KMS-11 (cell line): ENCODE data around the gene SGMS2.

Source experiments
- H2AFZ ChIP-seq: fragments of 200-600 bp; sonication (generic); 2 replicates; pipeline ENCODE4 v1.6.1; 2016; ENCODE audit warnings: antibody characterized with exemption, mixed run types, low read depth
- H3K27ac ChIP-seq: fragments of 200-600 bp; sonication (generic); 2 replicates; pipeline ENCODE4 v1.6.1; 2016; ENCODE audit warnings: mild to moderate bottlenecking, mixed run types
- H3K27me3 ChIP-seq: fragments of 200-600 bp; sonication (generic); 2 replicates; pipeline ENCODE4 v1.6.1; 2017; ENCODE audit warnings: mild to moderate bottlenecking, low read depth, mixed run types, moderate library complexity; ENCODE audit not compliant: insufficient read depth
- H3K36me3 ChIP-seq: fragments of 200-600 bp; sonication (generic); 2 replicates; pipeline ENCODE4 v1.6.1; 2017; ENCODE audit warnings: mild to moderate bottlenecking, mixed run types; ENCODE audit not compliant: insufficient read depth
- H3K4me1 ChIP-seq: fragments of 200-600 bp; sonication (generic); 2 replicates; pipeline ENCODE4 v1.6.1; 2016; ENCODE audit warnings: mild to moderate bottlenecking, low read depth, mixed run types; ENCODE audit not compliant: poor library complexity, severe bottlenecking
- H3K4me2 ChIP-seq: fragments of 200-600 bp; sonication (generic); 2 replicates; pipeline ENCODE4 v1.7.0; 2016; ENCODE audit warnings: mild to moderate bottlenecking, mixed run types
- H3K4me3 ChIP-seq: fragments of 200-600 bp; sonication (generic); IDR thresholded peaks from 2 replicates; pipeline ENCODE4 v1.6.1; 2017; ENCODE audit warnings: low read depth, low read length, mixed read lengths; ENCODE audit not compliant: insufficient read depth
- H3K79me2 ChIP-seq: fragments of 200-600 bp; sonication (generic); 2 replicates; pipeline ENCODE4 v1.6.1; 2016; ENCODE audit warnings: low read depth, mixed run types; ENCODE audit not compliant: insufficient read depth
- H3K9ac ChIP-seq: fragments of 200-600 bp; sonication (generic); 2 replicates; pipeline ENCODE4 v1.6.1; 2016; ENCODE audit warnings: mild to moderate bottlenecking, mixed run types
- H4K20me1 ChIP-seq: fragments of 200-600 bp; sonication (generic); 2 replicates; pipeline ENCODE4 v1.6.1; 2016; ENCODE audit warnings: mild to moderate bottlenecking, mixed run types; ENCODE audit not compliant: insufficient read depth
- CTCF ChIP-seq: fragments of 200-600 bp; sonication (generic); conservative IDR thresholded peaks from 2 replicates; pipeline ENCODE4 v1.6.1; 2017; ENCODE audit warnings: low read depth, mild to moderate bottlenecking, antibody characterized with exemption, low read length, moderate library complexity, mixed read lengths

SGMS2 gene

GRCh38 chr4:107950746-107951540 is 126.2 kb downstream of the SGMS2 start:
- H3K27ac ChIP-seq = no peak overlapping the region
- H3K4me2 ChIP-seq = no peak overlapping the region
- no peaks in the 10 kb centered on the region for H3K36me3 ChIP-seq

GRCh38 chr4:107951551-107951950 is 126.8 kb downstream of the SGMS2 start:
- H3K9ac ChIP-seq = no peak overlapping the region
- no peak for TF ChIP-seq CTCF
- no peak overlapping the region for H3K27ac ChIP-seq
- no peaks in the 10 kb centered on the region for H3K79me2 ChIP-seq
- H3K27me3 ChIP-seq = no peaks in the 10 kb centered on the region
- no peak overlapping the region for H2AFZ ChIP-seq
- no peak overlapping the region for H3K4me3 ChIP-seq
- H3K4me2 ChIP-seq = no peak overlapping the region
- no peaks in the 10 kb centered on the region for H4K20me1 ChIP-seq
- H3K4me1 ChIP-seq = no peaks in the 10 kb centered on the region
- no peaks in the 10 kb centered on the region for H3K36me3 ChIP-seq

More at GRCh38 chr4:107950746-107951540, 126.2 kb downstream of the SGMS2 start:
- Histone ChIP-seq H2AFZ (no peak overlapping the region), H3K4me1 (no peaks in the 10 kb centered on the region), H4K20me1 (no peaks in the 10 kb centered on the region), H3K4me3 (no peak overlapping the region), H3K79me2 (no peaks in the 10 kb centered on the region), H3K27me3 (no peaks in the 10 kb centered on the region), H3K9ac (no peak overlapping the region)
- no peak for TF ChIP-seq CTCF

- no peaks in the 10 kb centered on the region for H3K4me1 ChIP-seq
- H2AFZ ChIP-seq = no peak overlapping the region
- H3K4me3 ChIP-seq = no peak overlapping the region
- no peaks in the 10 kb centered on the region for H3K79me2 ChIP-seq
- H4K20me1 ChIP-seq = no peaks in the 10 kb centered on the region
- no peak overlapping the region for H3K4me2 ChIP-seq
- H3K9ac ChIP-seq = no peak overlapping the region
- no peak for TF ChIP-seq CTCF
- no peaks in the 10 kb centered on the region for H3K27me3 ChIP-seq
- H3K27ac ChIP-seq = no peak overlapping the region
- H3K36me3 ChIP-seq = no peaks in the 10 kb centered on the region
Measured at GRCh38 chr4:107956011-107956410, 131.3 kb downstream of the SGMS2 start.
